Esophagus squamous epithelium (tissue), 5 donors: Measurements from ENCODE around the gene SDF4. TPM values are rescaled to one million over a fixed set of nuclear protein-coding genes. Genes with fewer than 3 reads are reported as not detected.
A peak's percentile ranks its signal among the peaks of the same experiment; 100 is the strongest.

Experiments
- DNase-seq: peaks from one replicate; lab custom pipeline; 2025; lab: John Stamatoyannopoulos, UW
- H3K27ac ChIP-seq, 4 donors: fragments of 200-600 bp; sonication (generic); one replicate each; pipeline ENCODE4 v1.5.1; 2016 to 2019; ENCODE audit warnings: mild to moderate bottlenecking in 1 of 4
- H3K27me3 ChIP-seq, 4 donors: fragments of 200-600 bp; sonication (generic); 1 replicate in 3 of 4; 2 replicates in 1 of 4; pipeline versions ENCODE4 v1.5.1 to v1.6.0; 2017 to 2021; ENCODE audit warnings: antibody characterized with exemption in 1 of 4
- H3K36me3 ChIP-seq, 3 donors: fragments of 200-600 bp; sonication (generic); one replicate each; pipeline ENCODE4 v1.5.1; 2016 to 2019
- H3K4me1 ChIP-seq, 3 donors: fragments of 200-600 bp; sonication (generic); one replicate each; pipeline ENCODE4 v1.5.1; 2017 to 2019
- H3K4me3 ChIP-seq, 4 donors: fragments of 200-600 bp; sonication (generic); 1 replicate in 3 of 4; 2 replicates in 1 of 4; pipeline ENCODE4 v1.5.1; 2016 to 2019; ENCODE audit warnings: mild to moderate bottlenecking in 2 of 4, moderate library complexity in 1 of 4
- H3K9me3 ChIP-seq, 3 donors: fragments of 200-600 bp; sonication (generic); one replicate each; pipeline ENCODE4 v1.5.1; 2016 to 2019
- POLR2A ChIP-seq, 4 donors: fragments of 450-650 bp; IDR thresholded peaks; one replicate each; pipeline ENCODE4 v1.6.1; 2017; ENCODE audit warnings: antibody characterized with exemption in 4 of 4, mild to moderate bottlenecking in 4 of 4, moderate library complexity in 3 of 4
- WGBS, 2 donors: methylation state at CpG; one replicate each; pipeline ENCODE4 v1.1.5; 2018; 5-methylcytosine and 5-hydroxymethylcytosine counted together
- intact Hi-C: fragments of 100-400 bp; cut with DNase I; formaldehyde crosslinking; loops from one replicate; pipeline ENCODE4 v1.15.0; 2022
- total RNA-seq, 4 donors: library from RNA; depleted of rRNA; stranded (reverse); fragments of >200 nt; gene quantifications; one replicate each; pipeline ENCODE4 v1.1.0, GENCODE V29; 2016
- TF ChIP-seq, protein P1 (sequence below), 6 experiments: fragments of 450-650 bp in 4 of 6; fragments of 200-600 bp in 2 of 6; sonication (generic) in 2 of 6; IDR thresholded peaks; one replicate each; pipeline ENCODE4 v1.5.1; 2016 to 2019; ENCODE audit warnings: antibody characterized with exemption in 6 of 6, mild to moderate bottlenecking in 4 of 6, moderate library complexity in 4 of 6
- donor health status: DM: yes; HTN: yes; CAD: no.

SDF4 gene
- total RNA-seq, 4 donors from 2014 or later = 65.0 to 75.4 (median 67.6) TPM

- Histone ChIP-seq H3K4me3 (no peak overlapping the region), H3K4me1 (peaks cover 25 to 39% (median 26%) of the 10 kb centered on the region in 3 donors), H3K27ac (no peak overlapping the region), H3K9me3 (no peaks in the 10 kb centered on the region), H3K36me3 (peaks cover 0 to 8% (median 3%) of the 10 kb centered on the region in 3 donors), H3K27me3 (no peaks in the 10 kb centered on the region)
- TF ChIP-seq POLR2A (IDR thresholded peaks at IDR 0.05) = no peak
- TF ChIP-seq, protein P1, sequence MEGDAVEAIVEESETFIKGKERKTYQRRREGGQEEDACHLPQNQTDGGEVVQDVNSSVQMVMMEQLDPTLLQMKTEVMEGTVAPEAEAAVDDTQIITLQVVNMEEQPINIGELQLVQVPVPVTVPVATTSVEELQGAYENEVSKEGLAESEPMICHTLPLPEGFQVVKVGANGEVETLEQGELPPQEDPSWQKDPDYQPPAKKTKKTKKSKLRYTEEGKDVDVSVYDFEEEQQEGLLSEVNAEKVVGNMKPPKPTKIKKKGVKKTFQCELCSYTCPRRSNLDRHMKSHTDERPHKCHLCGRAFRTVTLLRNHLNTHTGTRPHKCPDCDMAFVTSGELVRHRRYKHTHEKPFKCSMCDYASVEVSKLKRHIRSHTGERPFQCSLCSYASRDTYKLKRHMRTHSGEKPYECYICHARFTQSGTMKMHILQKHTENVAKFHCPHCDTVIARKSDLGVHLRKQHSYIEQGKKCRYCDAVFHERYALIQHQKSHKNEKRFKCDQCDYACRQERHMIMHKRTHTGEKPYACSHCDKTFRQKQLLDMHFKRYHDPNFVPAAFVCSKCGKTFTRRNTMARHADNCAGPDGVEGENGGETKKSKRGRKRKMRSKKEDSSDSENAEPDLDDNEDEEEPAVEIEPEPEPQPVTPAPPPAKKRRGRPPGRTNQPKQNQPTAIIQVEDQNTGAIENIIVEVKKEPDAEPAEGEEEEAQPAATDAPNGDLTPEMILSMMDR (IDR thresholded peaks at IDR 0.05) = no peak
- WGBS, 2 donors = 76 to 81% methylated on average over 9 of the region's 9 CpGs
- no peak for DNase-seq
- intact Hi-C loops = no loop called here
Measured at GRCh38 chr1:1275836-1276235, 44.0 kb upstream of the SDF4 start.

DNA sequence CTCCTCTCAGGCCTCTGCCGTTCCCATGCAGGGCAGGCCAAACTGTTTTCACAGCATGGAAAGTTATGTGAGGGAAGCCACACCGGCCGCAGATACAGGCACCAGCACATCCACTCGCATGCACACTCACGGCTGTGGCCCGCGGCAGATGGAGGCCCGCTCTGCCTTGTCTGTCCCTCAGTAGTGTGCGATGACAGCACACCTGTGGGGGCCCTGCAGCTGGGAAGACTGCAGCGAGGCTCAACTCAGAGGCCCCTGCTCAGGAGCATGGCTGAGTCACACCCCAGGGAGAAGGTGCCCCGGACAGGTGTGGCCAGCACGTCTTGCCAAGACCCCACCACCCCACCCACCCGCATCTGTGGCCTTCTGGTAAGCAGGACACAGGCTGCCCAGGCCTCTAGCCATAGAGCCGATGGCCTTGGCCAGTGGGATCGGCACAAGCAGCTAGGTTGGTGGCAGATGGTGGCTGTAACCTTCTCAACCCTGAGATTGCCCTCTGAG is 43.2 kb upstream of the SDF4 start:
- intact Hi-C loops = no loop called here
- Histone ChIP-seq H3K27ac (no peak overlapping the region), H3K36me3 (peaks cover 0 to 8% (median 3%) of the 10 kb centered on the region in 3 donors), H3K4me1 (peaks cover 33 to 48% (median 34%) of the 10 kb centered on the region in 3 donors), H3K27me3 (no peaks in the 10 kb centered on the region), H3K4me3 (no peak overlapping the region), H3K9me3 (no peaks in the 10 kb centered on the region)
- DNase-seq = no peak
- TF ChIP-seq, protein P1 (IDR thresholded peaks at IDR 0.05) = no peak
- no peak for TF ChIP-seq POLR2A (IDR thresholded peaks at IDR 0.05)
- 0 to 55% methylated on average over 1 to 2 of the region's 15 CpGs for WGBS, 2 donors

DNA sequence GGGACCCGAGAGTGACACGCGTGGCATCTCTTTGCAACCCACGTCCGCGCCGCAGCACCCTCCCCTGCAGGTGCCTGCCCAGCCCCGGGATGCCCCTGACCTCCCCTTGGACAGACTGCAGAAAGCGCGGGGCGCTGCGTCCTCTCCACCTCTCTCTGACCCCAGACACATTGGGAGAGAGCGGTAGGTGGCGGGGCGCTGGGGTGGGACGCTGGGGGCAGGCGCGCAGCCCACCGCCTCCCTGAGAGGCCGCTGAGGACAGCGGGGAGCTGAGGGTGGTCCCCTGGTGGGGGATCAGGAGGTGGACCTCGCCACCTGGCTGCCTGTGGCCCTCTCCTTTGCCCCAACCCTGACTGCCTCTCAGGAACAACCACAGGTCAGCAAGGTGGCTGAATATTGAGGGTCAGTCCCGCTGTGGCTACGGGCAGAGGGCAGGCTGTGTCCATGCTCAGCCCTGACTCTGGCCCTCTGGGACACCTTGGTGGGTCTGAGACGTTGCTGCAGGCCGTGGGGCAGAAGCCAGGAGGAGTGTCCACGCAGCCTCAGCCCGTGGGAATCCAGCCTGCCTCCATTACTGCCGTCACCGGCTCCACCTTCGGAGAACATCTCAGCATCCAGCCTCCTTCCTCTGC is 42.6 kb upstream of the SDF4 start:
- no peak for TF ChIP-seq POLR2A (IDR thresholded peaks at IDR 0.05)
- TF ChIP-seq, protein P1 (IDR thresholded peaks at IDR 0.05) = no peak
- Histone ChIP-seq H3K27me3 (no peaks in the 10 kb centered on the region), H3K36me3 (peaks cover 0 to 8% (median 3%) of the 10 kb centered on the region in 3 donors), H3K27ac (peak overlapping the region; percentile 81 to 95 (median 88)), H3K4me3 (peak overlapping the region; percentile 59 to 98 (median 77)), H3K9me3 (no peaks in the 10 kb centered on the region), H3K4me1 (peaks cover 34 to 53% (median 35%) of the 10 kb centered on the region in 3 donors)
- WGBS, 2 donors = 50 to 55% methylated on average over 4 to 9 of the region's 31 CpGs
- intact Hi-C loops = no loop called here
- no peak for DNase-seq

DNA sequence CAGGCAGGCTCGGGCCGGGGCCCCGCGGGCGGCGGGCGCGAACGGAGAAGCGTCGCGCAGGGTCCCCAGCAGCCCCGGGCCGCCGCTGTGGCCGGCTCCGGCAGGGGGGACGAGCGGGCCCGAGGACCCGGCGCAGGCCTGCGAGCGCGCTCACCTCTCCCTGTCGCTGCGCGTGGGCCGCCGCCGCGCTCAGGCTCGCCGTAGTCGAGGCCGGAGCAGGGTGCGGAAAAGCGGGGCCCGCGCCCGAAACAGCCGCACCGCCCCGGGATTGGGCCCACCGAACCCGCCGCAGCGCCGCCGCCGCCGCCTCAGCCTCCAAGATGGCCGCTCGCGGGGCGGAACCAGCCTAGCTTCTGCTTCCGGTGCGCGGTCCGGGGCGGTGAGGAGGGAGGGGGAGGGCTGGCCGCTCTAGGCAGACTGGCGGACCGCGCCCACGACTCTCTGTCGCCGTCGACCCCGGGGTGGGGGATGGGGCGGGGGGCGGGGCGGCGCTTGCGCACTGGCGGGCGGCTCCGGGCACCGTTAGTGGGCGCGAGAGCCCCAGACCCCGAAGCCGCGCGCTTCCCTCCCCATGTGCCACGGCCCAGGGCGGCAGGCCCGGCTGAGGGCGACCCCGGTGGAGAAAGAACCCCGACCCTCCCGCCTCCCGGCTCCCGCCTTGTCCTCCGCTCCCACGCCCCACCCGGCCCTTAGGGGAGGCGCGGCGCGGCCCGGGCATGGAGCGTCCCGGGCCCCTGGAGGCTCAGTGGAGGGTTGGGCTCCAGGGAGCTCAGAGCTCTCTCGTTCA is 41.9 kb upstream of the SDF4 start, which contains the start of gene UBE2J2:
TSS of gene UBE2J2 (minus strand) at position 343 of the 787 bp plus-strand sequence. CDS start 5,862 bp downstream, outside the sequence.
- no peaks in the 10 kb centered on the region for H3K9me3 ChIP-seq
- peak in 2 of 4 donors; percentile 22 to 76 for TF ChIP-seq POLR2A (IDR thresholded peaks at IDR 0.05)
- TF ChIP-seq, protein P1 (IDR thresholded peaks at IDR 0.05) = peak in 1 of 6 experiments; percentile 4
- peaks cover 0 to 12% (median 3%) of the 10 kb centered on the region in 3 donors for H3K36me3 ChIP-seq
- intact Hi-C loops = no loop called here
- 0% methylated on average over 5 of the region's 105 CpGs; no CpG with 5 or more reads in 1 of the 2 donors for WGBS, 2 donors
- DNase-seq = peak; percentile 67
- peak within 1 kb of the TSS; percentile 81 to 95 (median 88) for H3K27ac ChIP-seq
- peak within 1 kb of the TSS; percentile 59 to 98 (median 77) for H3K4me3 ChIP-seq
- no peaks in the 10 kb centered on the region for H3K27me3 ChIP-seq
- H3K4me1 ChIP-seq = peaks cover 34 to 54% (median 35%) of the 10 kb centered on the region in 3 donors
